HFFc6 (cell line): ENCODE measurements around the gene TCEA2. TPM values are rescaled to one million over a fixed set of nuclear protein-coding genes. Genes with fewer than 3 reads are reported as not detected.

Experiments used
- DNase-seq: peaks from one replicate; pipeline ENCODE4 v3.0.0-alpha.2; 2018
- H3K27ac Mint-ChIP-seq: 2 replicates; pipeline ENCODE4 v1.8.0; 2020; ENCODE audit warnings: mild to moderate bottlenecking, mixed read lengths
- H3K27me3 Mint-ChIP-seq: 2 replicates; pipeline ENCODE4 v1.8.0; 2021; ENCODE audit warnings: mild to moderate bottlenecking, moderate library complexity, mixed read lengths; ENCODE audit not compliant: insufficient read depth
- H3K36me3 Mint-ChIP-seq: 2 replicates; pipeline ENCODE4 v1.8.0; 2021; ENCODE audit warnings: low read depth, mixed read lengths
- H3K4me1 Mint-ChIP-seq: 2 replicates; pipeline ENCODE4 v1.8.0; 2020; ENCODE audit warnings: low read depth, mixed read lengths
- H3K4me3 Mint-ChIP-seq: 2 replicates; pipeline ENCODE4 v1.8.0; 2020; ENCODE audit warnings: mild to moderate bottlenecking, moderate library complexity, mixed read lengths
- H3K9me3 Mint-ChIP-seq: 2 replicates; pipeline ENCODE4 v1.8.0; 2020; ENCODE audit warnings: mild to moderate bottlenecking, mixed read lengths
- total RNA-seq, 6 experiments: library from RNA; stranded (reverse); fragmentation: NEBNext Ultra II Directional; extraction: Animal tissue kit (Norgen Biotek cat#: 25700); gene quantifications; 2 replicates in 1 of 6; 3 replicates in 5 of 6; pipeline ENCODE4 v1.2.3, GENCODE V29; 2021
- TF ChIP-seq, protein P1 (sequence below): fragments of 200-600 bp; sonication (generic); IDR thresholded peaks from 2 replicates; pipeline ENCODE4 v1.5.0; 2021; ENCODE audit warnings: antibody characterized with exemption, mild to moderate bottlenecking

TCEA2 gene
- total RNA-seq, 6 experiments from 2014 or later = 36.8 to 47.4 (median 41.5) TPM

DNA sequence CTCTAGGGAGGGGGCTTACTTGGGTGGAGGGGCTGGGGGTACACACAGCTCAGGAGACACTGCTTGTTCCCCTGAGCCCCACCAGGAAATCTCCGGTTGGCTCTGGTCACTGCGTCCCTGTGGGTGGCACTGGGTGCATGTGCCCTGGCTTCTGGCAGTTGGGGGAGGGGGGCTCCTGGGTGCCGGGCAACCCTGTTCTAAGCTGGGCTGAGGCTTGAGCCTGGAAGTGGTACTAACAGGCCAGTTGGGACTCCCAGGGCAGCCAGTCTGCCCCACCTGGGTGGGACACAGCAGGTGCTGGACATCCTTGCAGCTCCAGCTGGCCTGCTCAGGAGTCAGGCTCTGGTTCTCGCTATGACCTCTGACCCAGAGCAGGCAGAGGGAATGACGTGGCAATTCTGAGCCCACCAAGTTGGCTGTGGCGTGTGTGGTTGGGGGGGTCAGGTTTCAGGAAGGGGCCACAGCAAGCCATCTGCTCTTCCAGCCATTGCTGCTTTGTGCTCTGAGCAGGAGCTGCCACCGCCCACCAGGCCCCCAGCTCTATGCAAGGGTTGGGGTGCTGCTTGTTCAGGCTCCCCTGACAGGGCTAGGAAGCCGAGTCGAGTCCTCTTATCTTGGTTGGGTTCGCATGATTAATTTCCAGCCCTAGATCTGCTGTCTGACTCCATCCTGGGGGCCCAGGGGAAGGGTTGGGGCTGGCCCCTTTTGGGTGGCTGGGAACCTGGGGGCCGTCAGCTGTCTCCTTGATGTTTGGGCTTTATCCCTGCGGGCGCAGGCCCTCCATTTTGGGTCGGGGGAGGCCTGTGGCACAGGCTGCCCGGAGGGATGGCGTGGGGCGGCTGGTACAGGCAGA lies 26.4 kb upstream of the TCEA2 start:
- no peak for DNase-seq
- peaks cover 19% of the 10 kb centered on the region for H3K27me3 Mint-ChIP-seq

DNA sequence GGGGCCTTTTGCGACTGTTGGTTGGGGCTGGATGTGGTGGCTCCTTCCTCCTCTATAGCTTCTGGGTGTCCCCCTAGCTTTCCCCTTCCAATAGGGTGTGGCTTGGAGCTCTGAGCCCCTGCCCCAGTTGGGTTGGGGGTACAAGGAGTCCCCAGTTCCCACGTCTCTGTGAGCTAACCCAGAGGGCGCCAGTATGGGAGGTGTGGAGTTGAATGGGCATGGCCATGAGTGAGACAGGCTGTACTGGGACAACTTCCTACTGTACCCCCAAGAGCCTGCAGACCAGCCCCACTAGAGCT lies 25.9 kb upstream of the TCEA2 start:
- Mint-ChIP-seq H3K36me3 (no peaks in the 10 kb centered on the region; the same call in 1 of the 2 replicates), H3K27ac (no peak overlapping the region), H3K27me3 (peaks cover 22% of the 10 kb centered on the region), H3K4me3 (no peak overlapping the region), H3K4me1 (0 out of 2 replicates have a peak, but pooled peaks cover 4% of the 10 kb centered on the region), H3K9me3 (no peaks in the 10 kb centered on the region)
- DNase-seq = no peak
- TF ChIP-seq, protein P1, sequence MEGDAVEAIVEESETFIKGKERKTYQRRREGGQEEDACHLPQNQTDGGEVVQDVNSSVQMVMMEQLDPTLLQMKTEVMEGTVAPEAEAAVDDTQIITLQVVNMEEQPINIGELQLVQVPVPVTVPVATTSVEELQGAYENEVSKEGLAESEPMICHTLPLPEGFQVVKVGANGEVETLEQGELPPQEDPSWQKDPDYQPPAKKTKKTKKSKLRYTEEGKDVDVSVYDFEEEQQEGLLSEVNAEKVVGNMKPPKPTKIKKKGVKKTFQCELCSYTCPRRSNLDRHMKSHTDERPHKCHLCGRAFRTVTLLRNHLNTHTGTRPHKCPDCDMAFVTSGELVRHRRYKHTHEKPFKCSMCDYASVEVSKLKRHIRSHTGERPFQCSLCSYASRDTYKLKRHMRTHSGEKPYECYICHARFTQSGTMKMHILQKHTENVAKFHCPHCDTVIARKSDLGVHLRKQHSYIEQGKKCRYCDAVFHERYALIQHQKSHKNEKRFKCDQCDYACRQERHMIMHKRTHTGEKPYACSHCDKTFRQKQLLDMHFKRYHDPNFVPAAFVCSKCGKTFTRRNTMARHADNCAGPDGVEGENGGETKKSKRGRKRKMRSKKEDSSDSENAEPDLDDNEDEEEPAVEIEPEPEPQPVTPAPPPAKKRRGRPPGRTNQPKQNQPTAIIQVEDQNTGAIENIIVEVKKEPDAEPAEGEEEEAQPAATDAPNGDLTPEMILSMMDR = no peak

More for the DNA sequence above, 26.4 kb upstream of the TCEA2 start:
- Mint-ChIP-seq H3K4me1 (0 out of 2 replicates have a peak, but pooled peaks cover 4% of the 10 kb centered on the region), H3K36me3 (no peaks in the 10 kb centered on the region; the same call in 1 of the 2 replicates), H3K27ac (no peak overlapping the region), H3K9me3 (no peaks in the 10 kb centered on the region), H3K4me3 (no peak overlapping the region)
- TF ChIP-seq, protein P1 = no peak

DNA sequence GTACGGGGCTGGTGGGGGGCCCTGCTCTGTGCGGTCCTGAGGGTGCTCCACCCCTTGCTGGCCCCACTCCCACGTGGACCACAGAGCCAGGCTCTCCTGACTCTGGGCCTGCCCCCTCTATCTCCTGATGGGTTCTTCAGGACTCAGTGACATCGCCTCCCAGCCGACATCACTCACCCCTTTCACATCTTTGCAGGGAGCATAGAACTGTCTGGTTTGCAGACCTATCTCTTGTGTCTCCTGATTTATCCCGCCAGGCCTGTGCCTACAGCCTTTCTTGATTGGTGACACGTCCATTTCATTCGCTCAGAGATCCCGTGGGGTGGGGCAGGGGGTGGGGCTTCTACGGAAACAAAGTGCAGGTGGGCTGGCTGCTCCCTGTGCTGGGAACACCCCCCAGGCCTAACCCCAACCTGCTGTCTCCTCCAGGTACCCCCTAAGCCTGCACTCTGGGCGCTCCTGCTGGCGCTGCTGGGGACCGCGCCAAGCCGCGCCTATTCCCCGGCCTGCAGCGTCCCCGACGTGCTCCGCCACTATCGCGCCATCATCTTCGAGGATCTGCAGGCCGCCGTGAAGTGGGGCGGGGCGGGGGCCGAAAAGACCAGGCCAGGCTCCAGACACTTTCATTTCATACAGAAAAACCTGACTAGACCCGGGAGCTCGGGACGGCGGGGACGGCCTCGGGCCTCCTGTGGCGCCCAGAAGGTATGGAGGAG lies 25.3 kb upstream of the TCEA2 start:
- no peak for DNase-seq
- Mint-ChIP-seq H3K27ac (no peak overlapping the region), H3K4me3 (no peak overlapping the region), H3K36me3 (no peaks in the 10 kb centered on the region; the same call in 1 of the 2 replicates), H3K27me3 (peaks cover 22% of the 10 kb centered on the region), H3K9me3 (no peaks in the 10 kb centered on the region), H3K4me1 (0 out of 2 replicates have a peak, but pooled peaks cover 4% of the 10 kb centered on the region)
- TF ChIP-seq, protein P1 = no peak

DNA sequence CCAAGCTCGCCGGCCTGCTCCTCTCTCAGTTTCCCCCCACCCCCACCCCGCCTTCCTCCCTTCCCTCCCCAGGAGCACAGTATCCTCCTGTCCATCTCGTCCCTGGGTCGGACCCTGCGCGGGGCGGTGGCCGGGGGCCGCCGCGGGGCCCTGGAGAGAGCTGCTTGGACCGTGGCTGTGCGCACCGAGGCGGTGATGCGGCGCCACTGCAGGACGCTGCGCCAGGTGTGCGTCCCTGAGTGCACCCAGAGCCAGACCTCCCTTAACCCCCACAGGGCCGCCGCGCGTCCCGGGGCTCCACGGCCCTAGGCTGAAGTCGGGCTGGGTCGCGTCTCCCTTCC lies 24.8 kb upstream of the TCEA2 start:
- Mint-ChIP-seq H3K36me3 (no peaks in the 10 kb centered on the region; the same call in 1 of the 2 replicates), H3K4me3 (no peak overlapping the region), H3K4me1 (0 out of 2 replicates have a peak, but pooled peaks cover 4% of the 10 kb centered on the region)

DNA sequence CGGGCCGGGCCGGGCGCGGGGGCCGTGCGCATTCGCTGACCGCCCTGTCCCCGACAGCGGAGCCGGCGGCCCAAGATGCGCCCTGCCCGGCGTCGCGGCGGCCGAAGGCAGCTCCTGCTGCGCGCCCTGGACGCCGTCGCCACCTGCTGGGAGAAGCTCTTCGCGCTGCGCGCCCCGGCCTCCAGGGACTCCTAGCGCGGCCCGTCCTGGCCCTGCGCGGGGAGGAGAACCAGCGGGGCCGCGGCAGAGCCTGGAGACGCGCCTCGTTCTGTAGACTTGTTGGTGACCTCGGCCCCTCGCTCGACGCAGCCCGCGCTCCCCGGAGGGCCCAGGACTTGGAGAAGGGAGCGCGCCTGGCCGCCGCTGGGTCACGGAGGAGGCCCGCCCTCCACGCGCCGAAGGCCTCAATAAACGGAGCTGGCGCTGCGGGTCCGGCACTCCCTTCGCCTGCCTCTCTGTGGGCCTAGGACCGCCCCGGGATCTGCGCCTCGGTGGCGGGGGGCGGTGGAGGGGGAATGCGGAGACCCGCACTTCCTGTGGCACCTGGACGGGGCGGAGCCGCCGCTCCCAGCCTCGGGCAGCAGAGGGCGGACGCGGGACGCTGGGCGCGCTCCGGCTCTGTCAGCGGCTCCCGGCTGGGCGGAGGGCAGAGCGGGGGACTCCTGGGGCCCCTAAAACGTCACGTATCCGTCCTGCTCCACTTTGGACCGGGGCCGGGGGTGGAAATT lies 24.3 kb upstream of the TCEA2 start:
- Mint-ChIP-seq H3K27ac (no peak overlapping the region), H3K27me3 (peaks cover 22% of the 10 kb centered on the region), H3K4me3 (peak overlapping the region; percentile 59; the same call in 1 of the 2 replicates), H3K36me3 (no peaks in the 10 kb centered on the region; the same call in 1 of the 2 replicates), H3K9me3 (no peaks in the 10 kb centered on the region), H3K4me1 (0 out of 2 replicates have a peak, but pooled peaks cover 4% of the 10 kb centered on the region)
- peak; percentile 18 for DNase-seq
- TF ChIP-seq, protein P1 = peak; percentile 79

More for the DNA sequence above, 24.8 kb upstream of the TCEA2 start:
- TF ChIP-seq, protein P1 = no peak
- no peak overlapping the region for H3K27ac Mint-ChIP-seq
- H3K9me3 Mint-ChIP-seq = no peaks in the 10 kb centered on the region
- peaks cover 19% of the 10 kb centered on the region for H3K27me3 Mint-ChIP-seq
- DNase-seq = no peak
